Kidney (tissue), 14 donors: ENCODE measurements around the gene TTLL5. TPM values are rescaled to one million over a fixed set of nuclear protein-coding genes. Genes with fewer than 3 reads are reported as not detected.

Source experiments
- DNase-seq, 5 donors: peaks; one replicate each; pipeline ENCODE4 v3.0.0-alpha.2; 2013 to 2020
- FAIRE-seq: peaks from 2 replicates; lab custom pipeline; 2012; peaks lifted over from hg19 to GRCh38; lab: Jason Lieb, UNC
- H3K27ac ChIP-seq, 2 donors: one replicate each; pipeline ENCODE4 v1.7.0; 2013; ENCODE audit warnings: low read depth in 2 of 2, low read length in 2 of 2, inconsistent platforms in 1 of 2
- H3K27me3 ChIP-seq: one replicate; pipeline ENCODE4 v1.7.1; 2013; ENCODE audit warnings: low read length, inconsistent platforms; ENCODE audit not compliant: control insufficient read depth, insufficient read depth
- H3K36me3 ChIP-seq, 3 donors: one replicate each; pipeline versions ENCODE4 v1.7.0 to v1.7.1; 2013; ENCODE audit warnings: low read length in 3 of 3, control low read depth in 1 of 3, inconsistent platforms in 1 of 3; ENCODE audit not compliant: insufficient read depth in 3 of 3, control insufficient read depth in 2 of 3
- H3K4me1 ChIP-seq, 3 donors: one replicate each; pipeline versions ENCODE4 v1.7.0 to v1.7.1; 2013; ENCODE audit warnings: low read length in 3 of 3, inconsistent platforms in 1 of 3, low read depth in 1 of 3; ENCODE audit not compliant: control insufficient read depth in 2 of 3, insufficient read depth in 2 of 3
- H3K4me3 ChIP-seq, 3 donors: one replicate each; pipeline versions ENCODE4 v1.7.0 to v1.8.1; 2013; ENCODE audit warnings: low read length in 3 of 3, control low read depth in 1 of 3, inconsistent platforms in 1 of 3
- H3K9ac ChIP-seq, 3 donors: one replicate each; pipeline versions ENCODE4 v1.7.0 to v1.7.1; 2013; ENCODE audit warnings: low read length in 3 of 3, control low read depth in 1 of 3, inconsistent platforms in 1 of 3
- H3K9me3 ChIP-seq, 3 donors: one replicate each; pipeline versions ENCODE4 v1.7.0 to v1.7.1; 2013; ENCODE audit warnings: low read length in 3 of 3, control low read depth in 1 of 3, inconsistent platforms in 1 of 3; ENCODE audit not compliant: control insufficient read depth in 2 of 3, insufficient read depth in 1 of 3
- intact Hi-C: fragments of 100-400 bp; cut with DNase I; formaldehyde crosslinking; loops from one replicate; pipeline ENCODE4 v1.11.1; 2022
- polyA plus RNA-seq: library from polyadenylated mRNA; stranded (reverse); fragments of 350-450 nt; fragmentation: Illumina TruSeq; extraction: RNeasy Lipid Tissue Mini Kit (QIAGEN cat#74804); gene quantifications from one replicate; pipeline ENCODE4 v1.2.3, GENCODE V29; 2014; ENCODE audit warnings: low read depth, low replicate concordance; ENCODE audit not compliant: insufficient read depth
- total RNA-seq: library from RNA; stranded (reverse); fragmentation: NEBNext Ultra II Directional; extraction: Animal tissue kit (Norgen Biotek cat#: 25700); gene quantifications from one replicate; pipeline ENCODE4 v1.2.1, GENCODE V29; 2021
- TF ChIP-seq, protein P1 (sequence below): IDR thresholded peaks from 3 replicates; pipeline ENCODE4 v1.5.1; 2012; ENCODE audit warnings: mild to moderate bottlenecking, moderate library complexity, borderline replicate concordance; ENCODE audit not compliant: insufficient read depth; ENCODE audit errors: extremely low read depth
- donor health status: control.
- donor health status: control.
- donor health status: control.
- donor health status: control.
- donor health status: control.
- donor health status: DM: yes; HTN: yes; CAD: no.
- donor health status: Normal renal cell carcinoma (clear cell type).

Gene TTLL5
- total and polyA plus RNA-seq, 2 donors from 2014 or later, result 16.8 to 37.2 TPM

DNA sequence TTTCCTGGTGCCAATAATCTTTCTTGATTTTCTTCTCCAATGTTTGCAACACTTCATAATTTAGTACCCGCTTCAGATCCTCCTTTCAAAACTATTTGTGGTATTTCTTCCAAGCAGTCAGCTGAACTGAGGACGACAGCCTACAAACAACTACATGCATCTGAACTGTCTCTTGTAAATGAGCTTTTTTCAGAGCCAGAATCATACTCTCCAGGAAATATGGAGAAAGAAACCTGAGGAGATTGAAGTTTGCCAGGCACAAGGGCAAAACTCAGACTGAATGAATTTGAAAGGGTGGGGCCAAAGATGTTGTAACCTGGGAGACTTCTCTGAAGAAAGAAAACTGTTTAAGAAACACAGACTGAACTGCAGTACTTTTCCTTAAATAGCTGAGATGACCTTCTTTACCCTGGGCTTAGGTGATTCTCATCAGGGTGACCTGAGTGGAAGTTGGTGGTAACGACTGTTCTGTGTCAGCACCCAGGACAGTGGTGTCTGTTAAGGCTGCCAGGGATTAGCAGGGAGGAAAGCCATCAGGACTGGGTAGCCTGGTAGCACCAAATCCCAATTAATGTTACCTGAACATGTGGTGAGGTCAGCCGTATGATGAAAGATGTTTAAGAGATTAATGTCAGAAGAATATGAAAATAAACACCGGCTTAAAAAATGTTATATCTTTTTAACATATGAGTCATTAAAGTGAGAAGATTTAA lies 225.7 kb downstream of the TTLL5 start:
- Histone ChIP-seq H3K27ac (no peak overlapping the region), H3K36me3 (peaks cover 0 to 10% (median 0%) of the 10 kb centered on the region in 3 donors), H3K27me3 (no peaks in the 10 kb centered on the region), H3K9ac (no peak overlapping the region), H3K4me1 (peaks cover 0 to 6% (median 0%) of the 10 kb centered on the region in 3 donors), H3K4me3 (no peak overlapping the region), H3K9me3 (no peaks in the 10 kb centered on the region)
- intact Hi-C loops, result no loop called here
- TF ChIP-seq, protein P1, sequence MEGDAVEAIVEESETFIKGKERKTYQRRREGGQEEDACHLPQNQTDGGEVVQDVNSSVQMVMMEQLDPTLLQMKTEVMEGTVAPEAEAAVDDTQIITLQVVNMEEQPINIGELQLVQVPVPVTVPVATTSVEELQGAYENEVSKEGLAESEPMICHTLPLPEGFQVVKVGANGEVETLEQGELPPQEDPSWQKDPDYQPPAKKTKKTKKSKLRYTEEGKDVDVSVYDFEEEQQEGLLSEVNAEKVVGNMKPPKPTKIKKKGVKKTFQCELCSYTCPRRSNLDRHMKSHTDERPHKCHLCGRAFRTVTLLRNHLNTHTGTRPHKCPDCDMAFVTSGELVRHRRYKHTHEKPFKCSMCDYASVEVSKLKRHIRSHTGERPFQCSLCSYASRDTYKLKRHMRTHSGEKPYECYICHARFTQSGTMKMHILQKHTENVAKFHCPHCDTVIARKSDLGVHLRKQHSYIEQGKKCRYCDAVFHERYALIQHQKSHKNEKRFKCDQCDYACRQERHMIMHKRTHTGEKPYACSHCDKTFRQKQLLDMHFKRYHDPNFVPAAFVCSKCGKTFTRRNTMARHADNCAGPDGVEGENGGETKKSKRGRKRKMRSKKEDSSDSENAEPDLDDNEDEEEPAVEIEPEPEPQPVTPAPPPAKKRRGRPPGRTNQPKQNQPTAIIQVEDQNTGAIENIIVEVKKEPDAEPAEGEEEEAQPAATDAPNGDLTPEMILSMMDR, result no peak
- FAIRE-seq (no peak), DNase-seq (no peak)

- no peaks in the 10 kb centered on the region for H3K27me3 ChIP-seq
- H3K9me3 ChIP-seq, result no peaks in the 10 kb centered on the region
- intact Hi-C loops, result no loop called here
- no peak overlapping the region for H3K4me3 ChIP-seq
- DNase-seq (no peak), FAIRE-seq (no peak)
- H3K9ac ChIP-seq, result no peak overlapping the region
- no peak overlapping the region for H3K27ac ChIP-seq
- TF ChIP-seq, protein P1, result no peak
- H3K4me1 ChIP-seq, result no peaks in the 10 kb centered on the region
- no peaks in the 10 kb centered on the region for H3K36me3 ChIP-seq
Measured at GRCh38 chr14:75888945-75889344, 227.9 kb downstream of the TTLL5 start.

GRCh38 chr14:75896341-75896740 lies 235.3 kb downstream of the TTLL5 start:
- H3K9me3 ChIP-seq, result no peaks in the 10 kb centered on the region
- no peak overlapping the region for H3K9ac ChIP-seq
- H3K27me3 ChIP-seq, result no peaks in the 10 kb centered on the region
- H3K36me3 ChIP-seq, result peaks cover 0 to 2% (median 0%) of the 10 kb centered on the region in 3 donors
- intact Hi-C loops, result no loop called here
- peaks cover 0 to 3% (median 0%) of the 10 kb centered on the region in 3 donors for H3K4me1 ChIP-seq
- DNase-seq (peak in 1 of 5 donors; percentile 56), FAIRE-seq (no peak)
- no peak overlapping the region for H3K27ac ChIP-seq
- TF ChIP-seq, protein P1, result no peak
- H3K4me3 ChIP-seq, result no peak overlapping the region
